Testis (tissue), 3 donors: ENCODE results near the gene TMEM225B. TPM values are rescaled to one million over a fixed set of nuclear protein-coding genes. Genes with fewer than 3 reads are reported as not detected.
"Not testable (repeated sequence)": the region's sequence is repeated elsewhere in the genome, so short reads cannot be mapped to it uniquely, and the experiment has no call there.

ENCODE experiments used
- DNase-seq: peaks from one replicate; pipeline ENCODE4 v3.0.0-alpha.2; 2019
- H3K27ac ChIP-seq, 2 donors: fragments of 200-600 bp; sonication (generic); one replicate each; pipeline ENCODE4 v1.5.1; 2019
- H3K27me3 ChIP-seq: fragments of 200-600 bp; sonication (generic); one replicate; pipeline ENCODE4 v1.5.1; 2019
- H3K36me3 ChIP-seq: fragments of 200-600 bp; sonication (generic); one replicate; pipeline ENCODE4 v1.5.1; 2017; ENCODE audit warnings: low read depth; ENCODE audit errors: missing control alignments
- H3K4me1 ChIP-seq: fragments of 200-600 bp; sonication (generic); one replicate; pipeline ENCODE4 v1.5.1; 2019
- H3K4me3 ChIP-seq, 2 donors: fragments of 200-600 bp; sonication (generic); one replicate each; pipeline ENCODE4 v1.5.1; 2017 to 2019
- H3K9me3 ChIP-seq: fragments of 200-600 bp; sonication (generic); one replicate; pipeline ENCODE4 v1.5.1; 2017
- POLR2A ChIP-seq: fragments of 450-650 bp; IDR thresholded peaks from one replicate; pipeline ENCODE4 v1.6.1; 2017; ENCODE audit warnings: antibody characterized with exemption, mild to moderate bottlenecking, moderate library complexity
- WGBS, 2 donors: methylation state at CpG; one replicate each; pipeline ENCODE4 v1.1.5; 2018; 5-methylcytosine and 5-hydroxymethylcytosine counted together
- intact Hi-C: fragments of 100-400 bp; cut with DNase I; formaldehyde crosslinking; loops from one replicate; pipeline ENCODE4 v1.15.1; 2023; ENCODE audit warnings: low total_unique reads
- polyA plus RNA-seq: library from polyadenylated mRNA; stranded (reverse); fragments of 350-450 nt; fragmentation: Illumina TruSeq; extraction: RNeasy Lipid Tissue Mini Kit (QIAGEN cat#74804); gene quantifications from one replicate; pipeline ENCODE4 v1.2.3, GENCODE V29; 2014; ENCODE audit warnings: low read depth, low replicate concordance; ENCODE audit not compliant: insufficient read depth
- total RNA-seq, 2 donors: library from RNA; depleted of rRNA; stranded (reverse); fragments of >200 nt; gene quantifications; one replicate each; pipeline ENCODE4 v1.2.3, GENCODE V29; 2016
- TF ChIP-seq, protein P1 (sequence below), 3 experiments: fragments of 450-650 bp in 2 of 3; fragments of 200-600 bp in 1 of 3; sonication (generic) in 1 of 3; IDR thresholded peaks; one replicate each; pipeline ENCODE4 v1.5.1; 2016 to 2019; ENCODE audit warnings: antibody characterized with exemption in 3 of 3, mild to moderate bottlenecking in 2 of 3, moderate library complexity in 1 of 3

Gene TMEM225B
- total and polyA plus RNA-seq, 3 donors from 2014 or later: 57.0 to 406 (median 62.1) TPM

DNA sequence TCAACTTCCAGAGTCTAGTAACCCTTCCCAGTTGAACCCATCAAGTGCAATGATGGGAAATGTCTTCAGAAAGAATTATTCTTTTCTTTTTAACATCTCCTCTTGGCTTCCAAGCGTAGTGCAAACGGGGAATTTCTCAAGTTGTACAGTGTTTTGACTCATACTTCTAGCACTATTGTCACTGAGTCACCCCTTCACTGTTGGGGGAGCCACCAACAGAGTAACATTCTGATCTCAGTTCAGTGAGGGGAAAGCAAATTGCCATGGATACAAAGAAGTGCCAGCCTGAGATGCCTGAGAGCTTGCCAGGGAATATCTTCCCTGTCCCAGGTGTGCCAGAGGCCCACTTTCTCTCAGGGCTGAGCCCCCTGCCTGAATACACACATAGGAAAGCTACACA is 50.8 kb downstream of the TMEM225B start:
- H3K9me3 ChIP-seq: no peaks in the 10 kb centered on the region
- TF ChIP-seq POLR2A: no peak
- TF ChIP-seq, protein P1, sequence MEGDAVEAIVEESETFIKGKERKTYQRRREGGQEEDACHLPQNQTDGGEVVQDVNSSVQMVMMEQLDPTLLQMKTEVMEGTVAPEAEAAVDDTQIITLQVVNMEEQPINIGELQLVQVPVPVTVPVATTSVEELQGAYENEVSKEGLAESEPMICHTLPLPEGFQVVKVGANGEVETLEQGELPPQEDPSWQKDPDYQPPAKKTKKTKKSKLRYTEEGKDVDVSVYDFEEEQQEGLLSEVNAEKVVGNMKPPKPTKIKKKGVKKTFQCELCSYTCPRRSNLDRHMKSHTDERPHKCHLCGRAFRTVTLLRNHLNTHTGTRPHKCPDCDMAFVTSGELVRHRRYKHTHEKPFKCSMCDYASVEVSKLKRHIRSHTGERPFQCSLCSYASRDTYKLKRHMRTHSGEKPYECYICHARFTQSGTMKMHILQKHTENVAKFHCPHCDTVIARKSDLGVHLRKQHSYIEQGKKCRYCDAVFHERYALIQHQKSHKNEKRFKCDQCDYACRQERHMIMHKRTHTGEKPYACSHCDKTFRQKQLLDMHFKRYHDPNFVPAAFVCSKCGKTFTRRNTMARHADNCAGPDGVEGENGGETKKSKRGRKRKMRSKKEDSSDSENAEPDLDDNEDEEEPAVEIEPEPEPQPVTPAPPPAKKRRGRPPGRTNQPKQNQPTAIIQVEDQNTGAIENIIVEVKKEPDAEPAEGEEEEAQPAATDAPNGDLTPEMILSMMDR (IDR thresholded peaks at IDR 0.05): no peak
- DNase-seq: no peak
- H3K27ac ChIP-seq: no peak overlapping the region
- no peaks in the 10 kb centered on the region for H3K4me1 ChIP-seq
- H3K36me3 ChIP-seq: no peaks in the 10 kb centered on the region
- intact Hi-C loops: no loop called here
- 94 to 100% methylated on average over 2 of the region's 2 CpGs for WGBS, 2 donors
- H3K27me3 ChIP-seq: no peaks in the 10 kb centered on the region
- H3K4me3 ChIP-seq: no peak overlapping the region

DNA sequence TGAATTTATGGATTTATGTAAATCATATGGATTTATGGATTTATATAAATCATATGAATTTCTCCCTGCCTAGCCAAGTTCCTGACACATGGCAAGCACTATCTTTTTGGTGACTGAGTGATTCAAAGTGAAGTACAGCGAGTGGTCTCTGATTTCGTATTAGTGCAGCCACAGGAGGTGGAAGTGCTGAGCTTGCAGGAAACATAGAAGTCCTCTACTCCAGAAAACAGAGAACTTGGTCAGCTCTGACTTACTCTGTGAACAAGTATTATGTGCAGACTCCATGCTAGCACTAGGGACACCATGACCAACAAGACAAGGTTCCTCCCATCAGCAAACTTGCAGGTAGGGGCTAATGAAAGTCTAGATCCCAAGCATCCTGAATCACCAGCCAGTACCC is 53.2 kb downstream of the TMEM225B start:
- TF ChIP-seq, protein P1 (IDR thresholded peaks at IDR 0.05): no peak
- no peak for TF ChIP-seq POLR2A
- no peak overlapping the region for H3K4me3 ChIP-seq
- no peaks in the 10 kb centered on the region for H3K9me3 ChIP-seq
- no peak for DNase-seq
- no peaks in the 10 kb centered on the region for H3K4me1 ChIP-seq
- WGBS, 2 donors: 98 to 100% methylated on average over 2 of the region's 2 CpGs
- intact Hi-C loops: no loop called here
- no peak overlapping the region for H3K27ac ChIP-seq
- H3K36me3 ChIP-seq: no peaks in the 10 kb centered on the region
- no peaks in the 10 kb centered on the region for H3K27me3 ChIP-seq

DNA sequence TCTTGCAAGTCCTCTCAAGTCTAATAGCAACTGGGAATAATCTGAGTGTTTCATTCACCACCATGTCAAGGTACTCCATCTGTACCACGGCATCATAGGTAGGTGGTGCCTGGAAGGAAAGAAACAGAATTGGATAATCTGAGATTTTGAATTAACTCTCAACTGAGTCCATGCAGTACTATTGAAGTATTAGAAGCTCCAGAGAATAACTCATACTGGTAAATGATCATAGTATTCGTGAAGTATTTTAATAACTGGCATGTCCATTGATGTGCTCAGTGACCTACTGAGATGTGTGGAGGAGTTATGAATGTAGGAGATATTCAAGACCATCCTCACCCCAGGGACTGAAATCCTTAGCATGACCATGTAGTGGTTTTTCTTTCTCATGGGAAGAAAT is 54.6 kb downstream of the TMEM225B start:
- Histone ChIP-seq H3K4me3 (no peak overlapping the region), H3K4me1 (no peaks in the 10 kb centered on the region), H3K36me3 (no peaks in the 10 kb centered on the region), H3K9me3 (no peaks in the 10 kb centered on the region), H3K27me3 (no peaks in the 10 kb centered on the region), H3K27ac (no peak overlapping the region)
- no peak for DNase-seq
- TF ChIP-seq, protein P1 (IDR thresholded peaks at IDR 0.05): no peak
- no peak for TF ChIP-seq POLR2A
- 93 to 97% methylated on average over 2 of the region's 2 CpGs for WGBS, 2 donors
- intact Hi-C loops: no loop called here

DNA sequence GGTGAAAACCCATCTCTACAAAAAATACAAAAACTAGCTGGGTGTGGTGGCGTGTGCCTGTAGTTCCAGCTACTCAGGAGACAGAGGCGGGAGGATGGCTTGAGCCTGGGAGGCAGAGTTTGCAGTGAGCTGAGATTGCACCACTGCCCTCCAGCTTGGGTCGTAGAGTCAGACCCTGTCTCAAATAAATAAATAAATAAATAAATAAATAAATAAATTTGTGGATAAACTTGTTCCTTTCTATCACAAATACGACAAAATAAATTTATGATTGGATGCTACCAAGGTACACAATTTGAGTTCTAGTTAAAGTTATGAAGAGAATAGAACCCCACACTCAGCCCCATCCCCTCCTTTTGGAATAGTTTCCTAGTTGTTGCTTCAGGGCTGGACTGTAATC is 55.2 kb downstream of the TMEM225B start:
- H3K27ac ChIP-seq, H3K4me3 ChIP-seq, H3K4me1 ChIP-seq, DNase-seq, intact Hi-C loops, H3K27me3 ChIP-seq, H3K9me3 ChIP-seq, H3K36me3 ChIP-seq: not testable (repeated sequence)
- WGBS, 2 donors: 93 to 97% methylated on average over 4 of the region's 4 CpGs

DNA sequence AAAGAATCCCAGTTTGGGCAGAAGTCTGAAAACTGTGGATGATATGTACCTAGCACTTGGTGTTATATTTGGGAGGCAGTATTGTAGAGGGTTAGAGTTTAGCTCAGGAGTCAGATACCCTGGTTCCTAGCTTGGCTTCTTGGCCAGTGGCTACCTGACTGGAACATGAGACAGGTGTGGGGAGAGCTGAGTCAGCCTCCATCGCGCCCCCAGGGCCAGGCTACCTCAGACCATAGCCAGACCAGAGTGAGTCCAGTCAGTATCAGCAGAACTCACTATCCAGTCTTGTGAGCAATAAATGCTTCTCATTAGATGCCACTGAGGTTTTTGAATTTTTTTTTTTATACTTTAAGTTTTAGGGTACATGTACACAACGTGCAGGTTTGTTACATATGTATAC is 55.7 kb downstream of the TMEM225B start:
- no peak for DNase-seq
- Histone ChIP-seq H3K9me3 (no peaks in the 10 kb centered on the region), H3K27me3 (no peaks in the 10 kb centered on the region), H3K36me3 (no peaks in the 10 kb centered on the region), H3K4me3 (no peak overlapping the region), H3K4me1 (no peaks in the 10 kb centered on the region), H3K27ac (no peak overlapping the region)
- intact Hi-C loops: no loop called here
- TF ChIP-seq, protein P1 (IDR thresholded peaks at IDR 0.05): no peak
- TF ChIP-seq POLR2A: no peak
- WGBS, 2 donors: 90 to 98% methylated on average over 3 of the region's 3 CpGs

DNA sequence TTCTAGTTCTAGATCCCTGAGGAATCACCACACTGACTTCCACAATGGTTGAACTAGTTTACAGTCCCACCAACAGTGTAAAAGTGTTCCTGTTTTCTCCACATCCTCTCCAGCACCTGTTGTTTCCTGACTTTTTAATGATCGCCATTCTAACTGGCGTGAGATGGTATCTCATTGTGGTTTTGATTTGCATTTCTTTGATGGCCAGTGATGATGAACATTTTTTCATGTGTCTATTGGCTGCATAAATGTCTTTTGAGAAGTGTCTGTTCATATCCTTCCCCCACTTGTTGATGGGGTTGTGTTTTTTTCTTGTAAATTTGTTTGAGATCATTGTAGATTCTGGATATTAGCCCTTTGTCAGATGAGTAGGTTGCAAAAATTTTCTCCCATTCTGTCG is 56.6 kb downstream of the TMEM225B start:
- H3K27me3 ChIP-seq, H3K36me3 ChIP-seq, H3K27ac ChIP-seq, intact Hi-C loops, H3K4me1 ChIP-seq, DNase-seq, H3K9me3 ChIP-seq, H3K4me3 ChIP-seq: not testable (repeated sequence)
- WGBS, 2 donors: 95 to 97% methylated on average over 3 of the region's 3 CpGs

DNA sequence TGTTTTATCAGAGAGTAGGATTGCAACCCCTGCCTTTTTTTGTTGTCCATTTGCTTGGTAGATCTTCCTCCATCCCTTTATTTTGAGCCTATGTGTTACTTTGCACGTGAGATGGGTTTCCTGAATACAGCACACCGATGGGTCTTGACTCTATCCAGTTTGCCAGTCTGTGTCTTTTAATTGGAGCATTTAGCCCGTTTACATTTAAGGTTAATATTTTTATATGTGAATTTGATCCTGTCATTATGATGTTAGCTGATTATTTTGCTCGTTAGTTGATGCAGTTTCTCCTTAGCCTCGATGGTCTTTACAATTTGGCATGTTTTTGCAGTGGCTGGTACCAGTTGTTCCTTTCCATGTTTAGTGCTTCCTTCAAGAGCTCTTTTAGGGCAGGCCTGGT is 59.8 kb downstream of the TMEM225B start:
- H3K36me3 ChIP-seq, intact Hi-C loops, H3K9me3 ChIP-seq, H3K27me3 ChIP-seq, DNase-seq, H3K27ac ChIP-seq, H3K4me3 ChIP-seq, H3K4me1 ChIP-seq: not testable (repeated sequence)
- 91 to 94% methylated on average over 5 of the region's 5 CpGs for WGBS, 2 donors
